Hematopoietic multipotent progenitor cell treated with erythropoietin and hydrocortisone succinate and interleukin-3 and kit ligand, for 15 days (in vitro differentiated cells): Measurements from ENCODE around the gene CPSF6.
"Not testable (repeated sequence)": the region's sequence is repeated elsewhere in the genome, so short reads cannot be mapped to it uniquely, and the experiment has no call there.

ENCODE experiments used
- DNase-seq: peaks from one replicate; pipeline ENCODE4 v3.0.0-alpha.2; 2015; ENCODE audit warnings: low spot score

The CPSF6 gene

DNA sequence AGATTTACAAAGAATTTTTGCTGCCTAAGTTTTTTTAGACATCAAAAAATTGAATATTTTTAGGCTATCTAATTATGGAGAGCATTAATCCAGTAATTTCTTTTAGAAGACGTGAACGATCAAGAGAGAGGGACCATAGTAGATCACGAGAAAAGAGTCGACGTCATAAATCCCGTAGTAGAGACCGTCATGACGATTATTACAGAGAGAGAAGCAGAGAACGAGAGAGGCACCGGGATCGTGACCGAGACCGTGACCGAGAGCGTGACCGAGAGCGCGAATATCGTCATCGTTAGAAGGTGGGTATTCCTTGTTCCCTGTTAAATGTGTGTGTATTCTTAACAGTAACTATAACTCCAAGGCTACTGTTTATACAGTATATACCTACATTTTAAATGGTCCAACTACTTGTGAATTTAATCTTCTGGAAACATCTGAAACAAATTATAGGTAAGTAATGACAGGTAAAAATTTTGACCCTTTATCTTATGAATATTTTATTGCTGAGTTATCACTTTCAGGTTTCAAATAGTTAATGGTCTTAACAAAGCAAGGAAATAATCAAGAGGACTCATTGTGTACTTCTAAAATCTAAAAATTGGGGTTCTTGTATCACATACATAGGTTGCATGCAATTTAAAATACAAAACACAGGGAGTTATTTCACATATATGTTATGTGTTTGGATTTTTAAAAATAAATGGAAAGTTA lies 23.1 kb downstream of the CPSF6 start:
- DNase-seq: no peak

GRCh38 chr12:69265205-69265604 lies 25.8 kb downstream of the CPSF6 start:
- DNase-seq: no peak

GRCh38 chr12:69265633-69266032 lies 26.3 kb downstream of the CPSF6 start:
- not testable (repeated sequence) for DNase-seq

GRCh38 chr12:69266036-69266635 lies 26.8 kb downstream of the CPSF6 start:
- DNase-seq: no peak

DNA sequence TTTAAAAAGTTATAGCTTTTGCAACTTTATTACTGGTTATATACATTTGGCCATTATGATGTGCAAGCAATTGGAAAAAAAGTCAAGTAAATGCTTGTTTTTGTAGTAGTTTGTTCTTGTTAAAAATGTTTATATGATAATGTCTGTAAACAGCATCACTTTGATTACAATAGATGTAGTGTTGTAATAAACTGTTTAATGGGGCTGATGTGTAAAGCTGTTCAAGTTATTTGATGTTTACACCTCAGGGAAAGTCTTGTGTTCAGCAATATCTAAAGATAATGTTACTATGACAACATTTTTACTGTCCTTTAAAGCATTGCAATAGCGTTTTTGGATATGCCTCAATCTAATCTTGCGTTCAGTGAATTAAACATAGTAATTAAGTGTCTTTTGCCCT lies 30.4 kb downstream of the CPSF6 start:
- no peak for DNase-seq

GRCh38 chr12:69272511-69272910 lies 33.1 kb downstream of the CPSF6 start:
- no peak for DNase-seq

DNA sequence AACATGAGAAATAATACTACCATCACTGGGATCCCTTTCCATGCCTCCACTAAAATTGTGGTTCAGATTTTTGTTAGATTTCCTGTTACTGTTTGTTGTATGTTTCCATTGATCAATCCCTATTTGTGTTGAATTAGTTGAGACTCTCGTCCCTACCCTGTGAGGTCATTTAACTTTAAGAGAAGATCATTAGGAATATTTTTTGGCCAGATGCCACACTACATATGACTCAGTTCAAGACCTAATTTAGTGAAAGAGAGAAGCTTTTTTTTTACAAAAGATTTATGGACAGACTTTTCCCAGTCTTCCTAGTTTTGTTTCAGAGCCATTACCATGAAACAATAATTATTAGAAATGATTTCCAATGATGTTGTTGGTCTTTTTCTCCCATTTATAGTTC lies 35.5 kb downstream of the CPSF6 start:
- DNase-seq: no peak

GRCh38 chr12:69275471-69275891 lies 36.1 kb downstream of the CPSF6 start:
- DNase-seq: no peak

- DNase-seq: no peak
Measured at GRCh38 chr12:69278814-69279782, 39.7 kb downstream of the CPSF6 start.

- peak; percentile 55 for DNase-seq
Measured at GRCh38 chr12:69284131-69284530, 44.8 kb downstream of the CPSF6 start.

- no peak for DNase-seq
Measured at GRCh38 chr12:69287556-69287955, 48.2 kb downstream of the CPSF6 start.

DNA sequence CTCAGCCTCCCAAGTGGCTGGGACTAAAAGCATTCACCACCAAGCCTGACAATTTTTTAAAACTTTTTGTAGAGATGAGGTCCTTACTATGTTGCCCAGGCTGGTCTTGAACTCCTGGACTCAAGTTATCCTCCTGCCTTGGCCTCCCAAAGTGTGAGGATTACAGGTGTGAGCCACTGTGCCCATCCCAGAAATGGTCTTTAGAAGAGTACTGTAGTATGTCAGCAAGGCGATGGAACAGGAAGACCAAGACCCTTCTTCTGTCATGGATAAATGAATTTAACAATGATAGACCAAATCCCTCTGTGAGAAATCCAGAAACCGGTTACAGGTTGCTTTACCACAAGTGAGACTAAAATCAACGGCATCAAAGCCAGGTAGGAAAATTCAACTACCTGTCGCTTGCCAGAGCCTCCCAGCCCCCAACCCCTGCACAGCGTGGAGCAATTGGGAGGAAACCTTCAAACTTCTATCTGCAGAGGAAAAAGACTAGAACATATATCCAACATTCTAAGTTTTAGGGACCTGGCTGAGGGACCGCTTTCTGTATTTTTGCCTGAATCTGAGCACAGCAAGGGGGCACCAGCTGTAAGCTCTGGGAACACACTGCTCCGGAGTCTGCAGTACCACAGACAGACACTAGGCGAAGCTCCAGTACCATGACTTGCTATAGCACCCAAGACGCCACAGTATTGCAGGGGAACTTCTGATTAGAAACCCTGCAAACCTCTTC lies 51.3 kb downstream of the CPSF6 start:
- peak; percentile 78 for DNase-seq

DNA sequence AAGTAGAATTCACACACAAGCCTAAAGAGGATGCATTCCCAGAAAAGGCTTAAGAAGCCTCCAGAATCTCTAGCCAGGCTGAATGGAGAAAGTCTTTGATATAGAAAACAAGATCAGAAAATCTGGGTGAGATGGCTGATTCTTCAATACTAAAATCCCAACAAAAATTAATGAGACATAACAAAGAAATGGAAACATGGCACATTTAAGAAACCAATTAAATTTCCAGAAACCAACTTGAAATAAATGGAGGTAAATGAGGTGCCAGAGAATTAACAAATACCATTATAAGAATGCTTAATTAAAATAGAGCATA lies 51.9 kb downstream of the CPSF6 start:
- DNase-seq: no peak

DNA sequence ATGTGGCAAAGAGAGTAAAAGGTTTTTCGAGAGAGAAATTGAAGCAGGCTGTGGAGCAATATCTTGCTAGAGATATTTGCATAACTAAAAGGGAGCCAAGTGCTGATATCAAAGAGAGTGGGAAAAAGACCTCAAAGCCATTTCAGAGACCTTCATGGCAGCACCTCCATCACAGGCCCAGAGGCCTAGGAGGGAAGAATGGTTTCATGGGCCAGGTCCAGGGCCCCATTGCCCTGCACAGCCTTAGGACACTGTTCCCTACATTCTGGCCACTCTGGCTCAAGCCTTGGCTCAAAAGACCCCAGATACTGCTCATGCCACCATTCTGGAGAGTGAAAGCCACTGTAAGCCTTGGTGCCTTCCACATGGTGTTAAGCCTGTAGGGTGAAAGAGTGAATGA lies 58.8 kb downstream of the CPSF6 start:
- no peak for DNase-seq

- DNase-seq: no peak
Measured at GRCh38 chr12:69298947-69299346, 59.6 kb downstream of the CPSF6 start.

DNA sequence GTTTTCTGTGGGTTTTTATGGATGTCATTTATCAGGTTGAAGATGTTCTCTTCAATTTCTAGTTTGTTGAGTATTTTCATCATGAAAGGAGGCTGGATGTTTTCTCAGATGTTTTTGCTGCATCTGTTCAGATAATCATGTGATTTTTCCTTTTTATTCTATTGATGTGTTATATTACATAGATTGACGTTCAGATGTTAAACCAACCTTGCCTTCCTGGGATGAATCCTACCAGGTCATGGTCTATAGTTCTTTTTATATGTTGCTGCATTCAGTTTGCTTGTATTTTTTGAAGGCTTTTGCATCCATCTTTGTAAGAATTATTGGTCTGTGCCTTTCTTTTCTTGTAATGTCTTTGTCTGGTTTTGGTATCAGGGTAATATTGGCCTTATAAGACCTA lies 64.9 kb downstream of the CPSF6 start:
- no peak for DNase-seq

DNA sequence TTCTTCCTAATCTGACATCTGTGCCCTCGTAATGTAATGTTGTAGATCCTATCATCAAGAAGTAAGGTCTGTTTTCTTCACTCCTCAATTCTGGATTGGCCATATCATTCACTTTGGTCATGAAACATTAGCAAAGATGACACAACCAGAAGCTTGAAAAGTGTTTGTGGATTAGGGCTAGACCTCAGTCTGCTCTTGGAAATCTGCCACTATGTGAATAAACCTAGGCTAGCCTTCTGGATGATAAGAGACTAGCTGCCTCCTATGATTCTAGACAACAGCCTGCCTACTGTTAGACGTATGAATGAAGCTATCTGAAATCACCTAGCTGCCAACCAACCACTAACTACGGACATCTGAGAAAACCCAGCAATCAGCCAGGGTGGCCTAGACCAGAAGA lies 70.1 kb downstream of the CPSF6 start:
- no peak for DNase-seq

GRCh38 chr12:69313209-69313608 lies 73.8 kb downstream of the CPSF6 start:
- no peak for DNase-seq

- not testable (repeated sequence) for DNase-seq
Measured at GRCh38 chr12:69316784-69317183, 77.4 kb downstream of the CPSF6 start.

DNA sequence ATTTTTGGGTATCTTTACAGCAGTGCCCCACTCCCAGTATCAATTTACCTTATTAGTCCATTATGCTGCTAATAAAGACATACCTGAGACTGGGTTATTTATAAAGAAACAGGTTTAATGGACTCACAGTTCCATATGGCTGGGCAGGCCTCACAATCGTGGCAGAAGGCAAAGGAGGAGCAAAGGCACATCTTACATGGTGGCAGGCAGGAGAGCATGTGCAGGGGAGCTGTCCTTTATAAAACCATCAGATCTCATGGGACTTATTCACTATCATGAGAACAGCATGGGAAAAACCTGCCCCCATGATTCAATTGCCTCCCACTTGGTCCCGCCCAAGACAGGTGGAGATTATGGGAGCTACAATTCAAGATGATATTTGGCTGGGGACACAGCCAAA lies 77.9 kb downstream of the CPSF6 start:
- DNase-seq: not testable (repeated sequence)

DNA sequence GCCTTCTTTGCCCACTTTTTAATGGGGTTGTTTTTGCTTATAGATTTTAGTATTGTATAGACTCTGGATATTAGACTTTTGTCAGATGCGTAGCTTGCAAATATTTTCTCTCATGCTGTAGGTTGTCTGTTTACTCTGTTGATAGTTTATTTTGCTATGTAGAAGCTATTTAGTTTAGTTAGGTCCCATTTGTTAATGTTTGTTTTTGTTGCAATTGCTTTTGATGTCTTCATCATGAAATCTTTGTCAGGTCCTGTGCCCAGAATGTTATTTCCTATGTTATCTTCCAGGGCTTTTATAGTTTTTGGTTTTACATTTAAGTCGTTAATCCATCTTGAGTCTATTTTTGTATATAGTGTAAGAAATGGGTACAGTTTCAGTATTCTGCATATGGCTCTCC lies 78.9 kb downstream of the CPSF6 start:
- no peak for DNase-seq

DNA sequence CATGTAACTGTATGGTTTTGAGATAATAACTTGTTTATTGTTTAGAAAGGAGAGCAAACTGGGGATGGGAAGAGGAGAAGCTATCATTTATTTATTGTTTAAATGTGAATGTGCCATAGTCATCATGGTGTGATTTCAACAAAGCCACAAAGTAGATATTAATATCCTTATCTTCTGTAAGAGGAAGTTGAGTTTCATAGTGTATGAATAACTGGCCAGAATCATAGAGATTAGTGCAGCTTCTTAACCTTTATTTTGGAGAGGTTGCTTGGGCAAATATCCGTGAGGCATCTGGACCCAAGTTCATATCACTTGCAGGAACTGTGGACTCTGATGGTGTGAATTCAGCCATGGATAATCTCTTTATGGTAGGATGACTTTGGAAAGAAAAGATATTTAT lies 82.0 kb downstream of the CPSF6 start:
- DNase-seq: no peak
